GM21786 (cell line): Measurements from ENCODE around the gene LHX1.

Experiments used
- ATAC-seq: cut with Tn5 transposase; IDR thresholded peaks from one replicate; pipeline ENCODE4 v1.9.1; 2021; ENCODE audit not compliant: unreplicated experiment

The LHX1 gene

GRCh38 chr17:36921095-36921851 is 16.0 kb upstream of the LHX1 start:
- no peak for ATAC-seq

- ATAC-seq: no peak
Measured at GRCh38 chr17:36922175-36922574, 15.1 kb upstream of the LHX1 start.

- no peak for ATAC-seq
Measured at GRCh38 chr17:36923814-36924221, 13.5 kb upstream of the LHX1 start.

DNA sequence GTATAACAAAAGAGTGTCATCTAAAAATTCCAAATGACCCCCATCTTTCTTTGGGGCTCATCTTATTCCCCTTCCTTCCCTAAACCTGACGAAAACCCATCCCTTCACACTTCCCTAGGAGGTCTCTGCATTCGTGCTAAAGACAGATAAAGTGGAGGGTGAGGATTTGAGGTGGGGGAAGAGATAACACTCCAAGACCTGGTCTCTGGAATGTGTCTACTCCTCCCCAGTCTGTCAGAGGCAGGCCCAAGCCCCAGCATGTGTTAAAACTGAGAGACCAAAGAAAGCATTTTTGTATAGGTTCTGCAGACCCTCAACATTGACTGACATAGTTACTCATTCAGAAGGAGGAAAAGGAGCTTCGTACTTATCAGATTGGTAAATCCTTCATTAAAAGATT is 11.0 kb upstream of the LHX1 start:
- ATAC-seq: no peak

- ATAC-seq: no peak
Measured at GRCh38 chr17:36926701-36927100, 10.6 kb upstream of the LHX1 start.

- no peak for ATAC-seq
Measured at GRCh38 chr17:36928471-36929345, 8.6 kb upstream of the LHX1 start.

GRCh38 chr17:36929851-36930582 is 7.3 kb upstream of the LHX1 start:
- no peak for ATAC-seq

DNA sequence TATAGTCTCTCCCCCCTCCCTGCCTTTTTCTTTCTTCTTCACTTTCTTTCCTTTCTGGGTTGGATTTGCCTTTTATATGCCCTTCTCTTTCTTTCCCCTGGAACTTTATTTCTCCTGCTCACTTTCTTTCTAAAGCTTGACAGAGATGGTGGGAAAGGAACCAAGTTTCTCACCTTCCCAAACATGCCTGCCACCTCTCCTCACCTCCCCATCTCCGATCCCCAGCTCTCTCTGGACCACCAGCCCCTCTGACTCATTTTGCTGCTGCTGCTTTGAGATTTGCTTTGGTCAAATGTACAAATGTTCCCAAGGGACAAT is 6.7 kb upstream of the LHX1 start:
- no peak for ATAC-seq

- ATAC-seq: no peak
Measured at GRCh38 chr17:36931096-36931696, 6.1 kb upstream of the LHX1 start.

DNA sequence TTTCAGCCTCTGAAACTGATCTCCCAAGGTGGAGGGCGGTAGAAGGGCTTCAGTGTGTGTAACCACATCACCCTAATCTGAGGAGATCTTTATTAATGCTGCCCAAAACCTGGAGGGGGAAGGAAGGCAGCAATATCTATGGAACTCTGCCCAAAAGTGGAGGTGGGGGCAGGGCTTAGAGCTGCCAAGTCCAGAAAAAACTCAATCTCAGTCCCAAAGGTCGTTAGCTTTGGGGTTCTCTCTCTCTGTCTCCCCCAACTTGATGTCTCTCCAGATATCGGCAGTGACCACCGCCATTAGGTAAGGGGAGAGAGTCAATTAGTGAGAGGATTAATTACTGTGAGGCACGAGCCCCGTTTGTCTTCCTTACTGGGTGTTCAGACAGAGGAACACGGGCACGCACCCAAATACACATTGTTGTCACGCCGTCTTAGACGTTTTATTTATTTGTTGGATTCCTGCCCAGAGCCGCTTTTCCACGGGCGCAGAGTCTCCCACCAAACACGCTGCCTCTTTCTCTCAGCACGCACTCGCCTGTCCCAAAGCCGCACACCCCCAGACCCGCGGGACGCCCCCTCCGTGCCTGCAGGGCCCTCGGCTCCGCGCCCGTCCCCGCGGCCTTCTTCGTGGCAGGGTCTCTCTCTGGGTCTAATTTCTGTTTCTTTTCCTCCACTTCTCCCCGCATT is 5.4 kb upstream of the LHX1 start:
- no peak for ATAC-seq

DNA sequence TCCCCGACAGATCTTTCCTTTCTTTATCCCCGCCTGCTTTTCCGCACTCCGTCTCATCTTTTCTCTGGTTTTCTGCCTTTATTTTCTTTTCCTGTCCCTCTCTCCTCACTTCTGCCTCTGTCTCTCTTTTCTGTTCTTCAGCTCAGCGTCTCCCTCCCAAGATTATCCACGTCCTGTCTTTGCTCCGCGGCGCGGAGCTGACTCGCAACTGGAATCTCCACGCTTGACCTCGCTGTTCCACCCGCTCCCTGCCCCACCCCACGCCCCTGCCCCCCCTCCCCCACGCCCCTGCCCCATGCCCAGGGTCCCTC is 4.9 kb upstream of the LHX1 start:
- ATAC-seq: no peak

- ATAC-seq: no peak
Measured at GRCh38 chr17:36932694-36933511, 4.4 kb upstream of the LHX1 start.

DNA sequence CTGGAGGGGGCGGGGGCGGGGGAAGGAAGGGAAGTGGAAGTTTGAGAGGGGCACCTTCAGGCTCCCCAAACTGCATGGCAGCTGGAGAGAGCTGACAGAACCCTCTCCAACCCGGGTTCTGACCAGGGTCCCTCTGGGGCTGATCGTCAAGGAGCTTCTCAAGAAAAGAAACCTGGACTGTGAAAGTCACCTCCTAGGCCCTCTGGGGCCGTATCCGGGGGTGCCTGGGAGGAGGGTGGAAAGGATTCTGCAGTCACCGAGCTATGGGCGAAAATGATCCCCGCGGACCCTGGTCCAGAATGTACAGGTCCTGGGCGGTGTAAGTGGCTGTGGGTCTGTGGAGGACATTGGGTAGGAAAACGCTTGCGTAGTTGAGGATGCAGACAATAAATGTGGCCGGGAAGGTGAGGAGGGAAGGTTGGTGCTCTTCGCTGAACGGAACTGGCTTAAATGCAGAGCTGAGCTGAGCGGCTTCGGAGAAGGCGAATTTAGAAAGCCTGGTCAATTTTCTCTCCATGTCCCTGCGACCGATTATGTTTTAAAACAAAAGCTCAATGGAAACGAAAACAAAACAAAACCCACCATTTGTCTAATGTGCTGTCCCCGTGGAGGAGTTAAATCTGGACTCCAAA is 3.6 kb upstream of the LHX1 start:
- no peak for ATAC-seq

DNA sequence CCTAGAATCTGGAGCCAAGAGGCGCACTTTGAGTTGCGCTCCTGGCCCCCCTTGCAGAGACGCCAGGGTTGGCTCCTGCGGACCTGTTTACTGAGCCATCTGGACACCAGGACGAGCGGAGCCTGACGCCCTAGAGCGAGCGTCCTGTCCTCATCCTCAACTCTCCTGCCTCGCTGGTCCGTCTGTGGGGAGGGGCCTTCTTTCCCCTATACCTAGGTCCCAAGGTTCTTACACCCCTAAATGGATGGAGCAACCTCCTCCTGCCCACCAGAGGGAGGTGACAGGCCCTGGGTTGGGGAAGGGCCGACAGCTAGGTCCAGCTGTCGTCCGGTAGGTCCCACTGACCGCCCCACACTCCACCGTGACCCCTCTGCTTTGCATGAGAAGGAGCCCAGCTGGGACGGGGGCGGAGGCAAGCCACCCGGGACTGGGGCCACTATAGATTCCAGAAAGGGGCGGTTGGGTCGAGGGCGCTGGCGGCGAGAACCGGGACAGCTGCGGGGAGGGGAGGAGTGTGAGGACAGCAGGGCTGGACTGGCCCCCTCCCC is 3.1 kb upstream of the LHX1 start:
- ATAC-seq: no peak

- no peak for ATAC-seq
Measured at GRCh38 chr17:36934692-36935630, 2.3 kb upstream of the LHX1 start.

- ATAC-seq: no peak
Measured at GRCh38 chr17:36935671-36936454, 1.4 kb upstream of the LHX1 start.

DNA sequence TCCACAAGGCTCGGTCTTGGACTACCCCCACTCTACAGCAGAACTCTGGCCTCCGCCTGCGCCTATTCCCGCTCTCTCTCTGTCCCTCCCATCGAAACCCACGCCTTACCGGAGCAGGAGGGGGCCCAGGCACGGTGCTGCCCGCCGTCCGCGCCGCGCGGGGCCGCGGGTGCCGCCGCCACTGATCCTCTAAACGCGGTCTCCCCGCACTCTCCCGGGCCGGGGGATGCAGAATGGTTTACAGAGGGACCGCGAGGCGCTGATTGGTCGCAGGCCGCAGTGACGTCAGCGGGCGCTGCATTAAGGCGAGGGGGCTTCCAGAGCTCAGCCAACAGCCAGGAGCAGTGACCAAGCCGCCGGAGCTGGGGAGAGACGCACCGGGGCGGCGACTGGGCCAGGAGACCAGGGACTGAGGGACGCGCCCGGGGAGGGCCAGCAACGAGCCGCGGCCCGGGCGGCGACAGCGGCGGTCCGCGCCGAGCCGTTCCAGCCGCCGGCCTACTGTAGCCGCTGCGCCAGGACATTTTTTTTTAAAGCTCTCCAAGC is 747 bp upstream of the LHX1 start:
- no peak for ATAC-seq
